ENCODE results near the gene TENM4.
A peak's percentile ranks its signal among the peaks of the same experiment; 100 is the strongest.

Gene TENM4

GRCh38 chr11:79439886-79440570 lies 802 bp downstream of the TENM4 start (continued):
- TF ChIP-seq ZNF341 (tag by site-specific recombination; IDR thresholded peaks at IDR 0.05; ENCODE audit: low read depth) (peak; percentile 89), ZNF561 (tag by site-specific recombination; IDR thresholded peaks at IDR 0.05; ENCODE audit: borderline replicate concordance) (no peak), ZNF664 (tag by site-specific recombination; IDR thresholded peaks at IDR 0.05) (no peak), ZNF138 (tag by site-specific recombination; IDR thresholded peaks at IDR 0.05; ENCODE audit: borderline replicate concordance) (no peak), GLI2 (tag by site-specific recombination; IDR thresholded peaks at IDR 0.05; ENCODE audit: borderline replicate concordance, low read depth) (no peak), ZFP41 (tag by site-specific recombination; IDR thresholded peaks at IDR 0.05; ENCODE audit: borderline replicate concordance) (no peak), ZNF785 (tag by site-specific recombination; IDR thresholded peaks at IDR 0.05) (no peak), ZFHX2 (tag by site-specific recombination; conservative IDR thresholded peaks at IDR 0.05) (peak; percentile 11; the same call in 1 of the 2 replicates), ZNF510 (tag by site-specific recombination; IDR thresholded peaks at IDR 0.05; ENCODE audit: insufficient replicate concordance) (no peak), ZNF76 (tag by site-specific recombination; IDR thresholded peaks at IDR 0.05; ENCODE audit: borderline replicate concordance, low read depth) (no peak), PRDM2 (tag by site-specific recombination; IDR thresholded peaks at IDR 0.05; ENCODE audit: borderline replicate concordance) (no peak), ZNF530 (tag by site-specific recombination; IDR thresholded peaks at IDR 0.05; ENCODE audit: low read depth) (no peak), ZBTB8A (tag by site-specific recombination; IDR thresholded peaks at IDR 0.05) (peak; percentile 74), EGR2 (tag by site-specific recombination; IDR thresholded peaks at IDR 0.05; ENCODE audit: low read depth) (0 out of 2 replicates have a peak, but pooled peaks have one; percentile 15), ZNF292 (tag by site-specific recombination; IDR thresholded peaks at IDR 0.05; ENCODE audit: borderline replicate concordance, low read depth) (no peak), ZBTB7A (tag by site-specific recombination; IDR thresholded peaks at IDR 0.05; ENCODE audit: low read depth) (no peak)

GRCh38 chr11:79439410-79439885 lies 1.4 kb downstream of the TENM4 start:
- Histone ChIP-seq H3K36me3 (ENCODE audit: control insufficient read depth in 2 of 2, insufficient read depth in 1 of 2, low read length in 2 of 2) (no peaks in the 10 kb centered on the region), H3K4me3 (ENCODE audit: low read depth, low read length) (peak overlapping the region; percentile 66), H3K9me3 (ENCODE audit: control insufficient read depth, insufficient read depth, low read depth, low read length) (no peaks in the 10 kb centered on the region), H3K4me1 (ENCODE audit: control insufficient read depth, insufficient read depth, low read length) (0 out of 2 replicates have a peak, but pooled peaks cover 5% of the 10 kb centered on the region), H3K27ac (ENCODE audit: extremely low read depth, low read depth, low read length) (peak overlapping the region; percentile 16; the same call in 1 of the 2 replicates)
- POLR2A ChIA-PET = interaction anchor here (1.2 to 1.4 kb wide), 2 partner anchors 20 to 39 kb away, joined by 3 to 5 read pairs; no protein-coding TSS in a partner anchor
- CTCF ChIA-PET = interaction anchor here (0.9 to 2.6 kb wide), 4 partner anchors 15 to 53 kb away, joined by 3 to 11 read pairs (median 9); no protein-coding TSS in a partner anchor
- TF ChIP-seq ZBTB10 (tag by site-specific recombination; IDR thresholded peaks at IDR 0.05) = peak; percentile 39; the same call in 1 of the 2 replicates
- TF ChIP-seq ZSCAN4 (tag by site-specific recombination; IDR thresholded peaks at IDR 0.05) = peak; percentile 81
- peak; percentile 72 for TF ChIP-seq ZNF335 (tag by site-specific recombination; conservative IDR thresholded peaks at IDR 0.05)
- peak; percentile 21; the same call in 1 of the 2 replicates for TF ChIP-seq GLIS1 (tag by site-specific recombination; IDR thresholded peaks at IDR 0.05)
- peak; percentile 90 for TF ChIP-seq ZNF18 (tag by site-specific recombination; IDR thresholded peaks at IDR 0.05)
